ENCODE data around the gene DYNC2H1.

The DYNC2H1 gene

DNA sequence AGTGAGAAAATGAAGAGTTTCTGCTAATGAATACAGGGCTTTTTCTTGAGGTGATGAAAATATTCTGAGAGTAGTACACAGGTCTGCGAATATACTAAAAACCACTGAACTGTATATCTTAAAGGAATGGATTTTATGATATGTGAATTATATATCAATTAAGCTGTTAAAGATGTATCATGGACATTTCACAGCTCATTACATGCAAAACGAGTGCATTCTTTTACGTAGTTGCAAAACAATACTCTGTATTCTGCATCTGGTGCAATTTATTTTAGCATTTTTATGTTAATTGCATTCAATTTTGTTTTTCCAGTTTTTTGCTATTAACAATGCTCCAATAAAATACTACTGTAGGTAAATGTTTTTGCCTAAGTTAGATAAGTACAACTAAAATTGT, 411.6 kb downstream of the DYNC2H1 start:
- CTCF ChIA-PET: no interaction called here
- POLR2A ChIA-PET: no interaction called here
- TF ChIP-seq, protein P1, sequence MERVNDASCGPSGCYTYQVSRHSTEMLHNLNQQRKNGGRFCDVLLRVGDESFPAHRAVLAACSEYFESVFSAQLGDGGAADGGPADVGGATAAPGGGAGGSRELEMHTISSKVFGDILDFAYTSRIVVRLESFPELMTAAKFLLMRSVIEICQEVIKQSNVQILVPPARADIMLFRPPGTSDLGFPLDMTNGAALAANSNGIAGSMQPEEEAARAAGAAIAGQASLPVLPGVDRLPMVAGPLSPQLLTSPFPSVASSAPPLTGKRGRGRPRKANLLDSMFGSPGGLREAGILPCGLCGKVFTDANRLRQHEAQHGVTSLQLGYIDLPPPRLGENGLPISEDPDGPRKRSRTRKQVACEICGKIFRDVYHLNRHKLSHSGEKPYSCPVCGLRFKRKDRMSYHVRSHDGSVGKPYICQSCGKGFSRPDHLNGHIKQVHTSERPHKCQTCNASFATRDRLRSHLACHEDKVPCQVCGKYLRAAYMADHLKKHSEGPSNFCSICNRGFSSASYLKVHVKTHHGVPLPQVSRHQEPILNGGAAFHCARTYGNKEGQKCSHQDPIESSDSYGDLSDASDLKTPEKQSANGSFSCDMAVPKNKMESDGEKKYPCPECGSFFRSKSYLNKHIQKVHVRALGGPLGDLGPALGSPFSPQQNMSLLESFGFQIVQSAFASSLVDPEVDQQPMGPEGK (tag by site-specific recombination; IDR thresholded peaks at IDR 0.05): no peak
- TF ChIP-seq ZNF514 (tag by site-specific recombination; IDR thresholded peaks at IDR 0.05) (no peak), ZNF426 (tag by site-specific recombination; IDR thresholded peaks at IDR 0.05) (no peak), ZNF629 (tag by site-specific recombination; IDR thresholded peaks at IDR 0.05) (no peak), ZNF248 (tag by site-specific recombination; IDR thresholded peaks at IDR 0.05) (no peak), KLF16 (tag by site-specific recombination; IDR thresholded peaks at IDR 0.05) (no peak), ZNF416 (tag by site-specific recombination; IDR thresholded peaks at IDR 0.05) (no peak), ZNF311 (tag by site-specific recombination; IDR thresholded peaks at IDR 0.05; ENCODE audit: borderline replicate concordance) (no peak)
- TF ChIP-seq, protein P2, sequence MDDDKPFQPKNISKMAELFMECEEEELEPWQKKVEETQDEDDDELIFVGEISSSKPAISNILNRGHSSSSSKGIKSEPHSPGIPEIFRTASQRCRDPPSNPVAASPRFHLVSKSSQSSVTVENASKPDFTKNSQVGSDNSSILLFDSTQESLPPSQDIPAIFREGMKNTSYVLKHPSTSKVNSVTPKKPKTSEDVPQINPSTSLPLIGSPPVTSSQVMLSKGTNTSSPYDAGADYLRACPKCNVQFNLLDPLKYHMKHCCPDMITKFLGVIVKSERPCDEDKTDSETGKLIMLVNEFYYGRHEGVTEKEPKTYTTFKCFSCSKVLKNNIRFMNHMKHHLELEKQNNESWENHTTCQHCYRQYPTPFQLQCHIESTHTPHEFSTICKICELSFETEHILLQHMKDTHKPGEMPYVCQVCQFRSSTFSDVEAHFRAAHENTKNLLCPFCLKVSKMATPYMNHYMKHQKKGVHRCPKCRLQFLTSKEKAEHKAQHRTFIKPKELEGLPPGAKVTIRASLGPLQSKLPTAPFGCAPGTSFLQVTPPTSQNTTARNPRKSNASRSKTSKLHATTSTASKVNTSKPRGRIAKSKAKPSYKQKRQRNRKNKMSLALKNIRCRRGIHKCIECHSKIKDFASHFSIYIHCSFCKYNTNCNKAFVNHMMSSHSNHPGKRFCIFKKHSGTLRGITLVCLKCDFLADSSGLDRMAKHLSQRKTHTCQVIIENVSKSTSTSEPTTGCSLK (tag by site-specific recombination; IDR thresholded peaks at IDR 0.05): no peak
- TF ChIP-seq, protein P3, sequence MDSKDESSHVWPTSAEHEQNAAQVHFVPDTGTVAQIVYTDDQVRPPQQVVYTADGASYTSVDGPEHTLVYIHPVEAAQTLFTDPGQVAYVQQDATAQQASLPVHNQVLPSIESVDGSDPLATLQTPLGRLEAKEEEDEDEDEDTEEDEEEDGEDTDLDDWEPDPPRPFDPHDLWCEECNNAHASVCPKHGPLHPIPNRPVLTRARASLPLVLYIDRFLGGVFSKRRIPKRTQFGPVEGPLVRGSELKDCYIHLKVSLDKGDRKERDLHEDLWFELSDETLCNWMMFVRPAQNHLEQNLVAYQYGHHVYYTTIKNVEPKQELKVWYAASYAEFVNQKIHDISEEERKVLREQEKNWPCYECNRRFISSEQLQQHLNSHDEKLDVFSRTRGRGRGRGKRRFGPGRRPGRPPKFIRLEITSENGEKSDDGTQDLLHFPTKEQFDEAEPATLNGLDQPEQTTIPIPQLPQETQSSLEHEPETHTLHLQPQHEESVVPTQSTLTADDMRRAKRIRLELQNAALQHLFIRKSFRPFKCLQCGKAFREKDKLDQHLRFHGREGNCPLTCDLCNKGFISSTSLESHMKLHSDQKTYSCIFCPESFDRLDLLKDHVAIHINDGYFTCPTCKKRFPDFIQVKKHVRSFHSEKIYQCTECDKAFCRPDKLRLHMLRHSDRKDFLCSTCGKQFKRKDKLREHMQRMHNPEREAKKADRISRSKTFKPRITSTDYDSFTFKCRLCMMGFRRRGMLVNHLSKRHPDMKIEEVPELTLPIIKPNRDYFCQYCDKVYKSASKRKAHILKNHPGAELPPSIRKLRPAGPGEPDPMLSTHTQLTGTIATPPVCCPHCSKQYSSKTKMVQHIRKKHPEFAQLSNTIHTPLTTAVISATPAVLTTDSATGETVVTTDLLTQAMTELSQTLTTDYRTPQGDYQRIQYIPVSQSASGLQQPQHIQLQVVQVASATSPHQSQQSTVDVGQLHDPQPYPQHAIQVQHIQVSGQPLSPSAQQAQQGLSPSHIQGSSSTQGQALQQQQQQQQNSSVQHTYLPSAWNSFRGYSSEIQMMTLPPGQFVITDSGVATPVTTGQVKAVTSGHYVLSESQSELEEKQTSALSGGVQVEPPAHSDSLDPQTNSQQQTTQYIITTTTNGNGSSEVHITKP (tag by site-specific recombination; IDR thresholded peaks at IDR 0.05): no peak
- Histone ChIP-seq H3K4me3 (ENCODE audit: low read depth, low read length) (no peak overlapping the region), H3K36me3 (ENCODE audit: control insufficient read depth in 2 of 2, insufficient read depth in 1 of 2, low read length in 2 of 2) (no peaks in the 10 kb centered on the region), H3K9me3 (ENCODE audit: control insufficient read depth, insufficient read depth, low read depth, low read length) (no peaks in the 10 kb centered on the region), H3K27ac (ENCODE audit: extremely low read depth, low read depth, low read length) (no peak overlapping the region), H3K4me1 (ENCODE audit: control insufficient read depth, insufficient read depth, low read length) (no peaks in the 10 kb centered on the region)

DNA sequence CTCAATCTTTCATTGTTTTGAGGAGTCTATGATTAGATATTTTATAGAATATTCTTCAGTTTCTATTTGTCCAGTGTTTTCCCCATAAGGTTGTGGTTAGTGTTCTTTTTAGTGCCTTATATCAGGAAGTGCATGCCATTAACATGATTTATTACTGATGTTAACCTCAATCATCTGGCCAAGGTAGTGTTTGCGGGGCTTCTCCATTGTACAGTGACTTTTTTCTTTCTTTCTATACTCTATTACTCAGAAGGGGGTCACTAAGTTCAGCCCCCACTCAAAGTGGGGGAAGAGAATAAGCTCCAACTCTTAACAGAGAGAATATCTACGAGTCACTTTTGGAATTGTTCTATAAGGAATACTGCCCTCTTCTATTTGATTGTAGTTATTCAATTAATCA, 415.8 kb downstream of the DYNC2H1 start:
- Histone ChIP-seq H3K27ac (ENCODE audit: extremely low read depth, low read depth, low read length) (no peak overlapping the region), H3K9me3 (ENCODE audit: control insufficient read depth, insufficient read depth, low read depth, low read length) (no peaks in the 10 kb centered on the region), H3K4me1 (ENCODE audit: control insufficient read depth, insufficient read depth, low read length) (no peaks in the 10 kb centered on the region), H3K4me3 (ENCODE audit: low read depth, low read length) (no peak overlapping the region), H3K36me3 (ENCODE audit: control insufficient read depth in 2 of 2, insufficient read depth in 1 of 2, low read length in 2 of 2) (no peaks in the 10 kb centered on the region)
- ChIA-PET CTCF (interaction anchor here (0.5 to 0.8 kb wide), 3 partner anchors 9 to 75 kb away, joined by 3 read pairs; no protein-coding TSS in a partner anchor), POLR2A (no interaction called here)
- no peak for TF ChIP-seq ZNF785 (tag by site-specific recombination; IDR thresholded peaks at IDR 0.05)
- no peak for TF ChIP-seq BCL11A (tag by site-specific recombination; IDR thresholded peaks at IDR 0.05; ENCODE audit: low read depth)
- peak; percentile 69; the same call in 1 of the 2 replicates for TF ChIP-seq MEIS1 (CRISPR knock-in tag; IDR thresholded peaks at IDR 0.05; ENCODE audit: borderline replicate concordance)
- TF ChIP-seq, protein P4, sequence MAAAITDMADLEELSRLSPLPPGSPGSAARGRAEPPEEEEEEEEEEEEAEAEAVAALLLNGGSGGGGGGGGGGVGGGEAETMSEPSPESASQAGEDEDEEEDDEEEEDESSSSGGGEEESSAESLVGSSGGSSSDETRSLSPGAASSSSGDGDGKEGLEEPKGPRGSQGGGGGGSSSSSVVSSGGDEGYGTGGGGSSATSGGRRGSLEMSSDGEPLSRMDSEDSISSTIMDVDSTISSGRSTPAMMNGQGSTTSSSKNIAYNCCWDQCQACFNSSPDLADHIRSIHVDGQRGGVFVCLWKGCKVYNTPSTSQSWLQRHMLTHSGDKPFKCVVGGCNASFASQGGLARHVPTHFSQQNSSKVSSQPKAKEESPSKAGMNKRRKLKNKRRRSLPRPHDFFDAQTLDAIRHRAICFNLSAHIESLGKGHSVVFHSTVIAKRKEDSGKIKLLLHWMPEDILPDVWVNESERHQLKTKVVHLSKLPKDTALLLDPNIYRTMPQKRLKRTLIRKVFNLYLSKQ (tag by site-specific recombination; IDR thresholded peaks at IDR 0.05; ENCODE audit: borderline replicate concordance): no peak
- TF ChIP-seq ZNF274 (IDR thresholded peaks at IDR 0.05; ENCODE audit: low read length): no peak
- no peak for TF ChIP-seq ZNF274 (tag by site-specific recombination; IDR thresholded peaks at IDR 0.05; ENCODE audit: borderline replicate concordance)
